Mesenchymal stem cell (in vitro differentiated cells and primary cell): Measurements from ENCODE around the gene GNAZ.

ENCODE experiments used
- DNase-seq: peaks from one replicate; pipeline ENCODE4 v3.0.0-alpha.2; 2013
- H2AFZ ChIP-seq: one replicate; pipeline ENCODE4 v1.6.1; 2013; ENCODE audit warnings: low read depth, mild to moderate bottlenecking, control low read depth, inconsistent platforms, low read length, moderate library complexity
- H2AK5ac ChIP-seq: 2 replicates; pipeline ENCODE4 v1.6.1; 2013; ENCODE audit warnings: low read length, moderate library complexity, mild to moderate bottlenecking, inconsistent platforms; ENCODE audit not compliant: severe bottlenecking
- H2BK120ac ChIP-seq: one replicate; pipeline ENCODE4 v1.6.1; 2013; ENCODE audit warnings: low read depth, mild to moderate bottlenecking, inconsistent platforms, low read length, moderate library complexity
- H2BK12ac ChIP-seq, 2 experiments: one replicate each; pipeline ENCODE4 v1.6.1; 2013; ENCODE audit warnings: inconsistent platforms in 2 of 2, low read length in 2 of 2, mild to moderate bottlenecking in 2 of 2, moderate library complexity in 2 of 2, control low read depth in 1 of 2
- H2BK15ac ChIP-seq: one replicate; pipeline ENCODE4 v1.6.1; 2013; ENCODE audit warnings: mild to moderate bottlenecking, low read depth, inconsistent platforms; ENCODE audit not compliant: poor library complexity, severe bottlenecking
- H2BK5ac ChIP-seq: 2 replicates; pipeline ENCODE4 v1.6.1; 2013; ENCODE audit warnings: low read depth, mild to moderate bottlenecking, low read length, control low read depth, inconsistent platforms; ENCODE audit not compliant: poor library complexity, severe bottlenecking
- H3K14ac ChIP-seq, 2 experiments: one replicate each; pipeline ENCODE4 v1.6.1; 2013; ENCODE audit warnings: inconsistent platforms in 2 of 2, low read length in 2 of 2, control low read depth in 1 of 2, mild to moderate bottlenecking in 1 of 2, moderate library complexity in 1 of 2
- H3K18ac ChIP-seq, 2 experiments: one replicate each; pipeline ENCODE4 v1.6.1; 2013; ENCODE audit warnings: inconsistent platforms in 2 of 2, low read length in 2 of 2, control low read depth in 1 of 2, low read depth in 1 of 2, mild to moderate bottlenecking in 1 of 2
- H3K23ac ChIP-seq, 2 experiments: one replicate each; pipeline ENCODE4 v1.6.1; 2013; ENCODE audit warnings: inconsistent platforms in 2 of 2, low read length in 2 of 2, mild to moderate bottlenecking in 2 of 2, moderate library complexity in 2 of 2, control low read depth in 1 of 2
- H3K27ac ChIP-seq: 2 replicates; pipeline ENCODE4 v1.5.1; 2013; ENCODE audit warnings: mild to moderate bottlenecking, moderate library complexity, low read length, control low read depth, inconsistent platforms; ENCODE audit not compliant: poor library complexity, severe bottlenecking
- H3K27me3 ChIP-seq, 2 experiments: 2 replicates each; pipeline versions ENCODE4 v1.6.1 to v1.7.0; 2013; ENCODE audit warnings: low read length in 2 of 2, mild to moderate bottlenecking in 2 of 2, moderate library complexity in 2 of 2, control low read depth in 1 of 2, inconsistent platforms in 1 of 2; ENCODE audit not compliant: control insufficient read depth in 1 of 2, insufficient read depth in 1 of 2
- H3K36me3 ChIP-seq, 2 experiments: 2 replicates each; pipeline versions ENCODE4 v1.6.1 to v1.7.0; 2013; ENCODE audit warnings: low read length in 2 of 2, control low read depth in 1 of 2, inconsistent platforms in 1 of 2, low read depth in 1 of 2, mild to moderate bottlenecking in 1 of 2; ENCODE audit not compliant: insufficient read depth in 2 of 2, control insufficient read depth in 1 of 2
- H3K4ac ChIP-seq, 2 experiments: one replicate each; pipeline ENCODE4 v1.6.1; 2013; ENCODE audit warnings: inconsistent platforms in 2 of 2, low read length in 2 of 2, mild to moderate bottlenecking in 2 of 2, moderate library complexity in 2 of 2, control low read depth in 1 of 2, low read depth in 1 of 2
- H3K4me1 ChIP-seq: 2 replicates; pipeline ENCODE4 v1.6.1; 2013; ENCODE audit warnings: low read depth, low read length, control low read depth; ENCODE audit not compliant: control insufficient read depth, insufficient read depth
- H3K4me2 ChIP-seq: 2 replicates; pipeline ENCODE4 v1.6.1; 2013; ENCODE audit warnings: low read length, mild to moderate bottlenecking, inconsistent platforms; ENCODE audit not compliant: poor library complexity, severe bottlenecking
- H3K4me3 ChIP-seq, 2 experiments: 2 replicates each; pipeline versions ENCODE4 v1.5.1 to v1.7.0; 2013; ENCODE audit warnings: low read length in 2 of 2, mild to moderate bottlenecking in 2 of 2, control low read depth in 1 of 2, low read depth in 1 of 2; ENCODE audit not compliant: insufficient read depth in 1 of 2
- H3K79me1 ChIP-seq: replicated peaks from 2 replicates; pipeline ENCODE4 v1.6.1; 2013; ENCODE audit warnings: mild to moderate bottlenecking, control low read depth, low read length, inconsistent platforms; ENCODE audit not compliant: poor library complexity, severe bottlenecking
- H3K9ac ChIP-seq: 2 replicates; pipeline ENCODE4 v1.7.0; 2013; ENCODE audit warnings: mild to moderate bottlenecking, low read length, moderate library complexity
- H3K9me3 ChIP-seq: 2 replicates; pipeline ENCODE4 v1.7.0; 2013; ENCODE audit warnings: mild to moderate bottlenecking, low read length; ENCODE audit not compliant: control insufficient read depth
- H4K8ac ChIP-seq: one replicate; pipeline ENCODE4 v1.6.1; 2013; ENCODE audit warnings: inconsistent platforms, mild to moderate bottlenecking, low read length, moderate library complexity
- H4K91ac ChIP-seq: one replicate; pipeline ENCODE4 v1.6.1; 2013; ENCODE audit warnings: mild to moderate bottlenecking, low read length, inconsistent platforms
- WGBS: methylation state at CpG from one replicate; pipeline ENCODE4 v1.1.7; 2013; ENCODE audit warnings: mixed read lengths; 5-methylcytosine and 5-hydroxymethylcytosine counted together

The GNAZ gene

GRCh38 chr22:23128269-23129108 lies 58.2 kb downstream of the GNAZ start:
- Histone ChIP-seq H3K9me3 (no peaks in the 10 kb centered on the region), H2AFZ (no peak overlapping the region), H2BK120ac (no peak overlapping the region), H3K27ac (no peak overlapping the region), H2BK5ac (no peak overlapping the region), H3K36me3 (no peaks in the 10 kb centered on the region), H2AK5ac (no peak overlapping the region), H3K23ac (no peak overlapping the region), H4K8ac (no peak overlapping the region), H3K79me1 (no peaks in the 10 kb centered on the region), H2BK15ac (no peak overlapping the region), H3K4me3 (no peak overlapping the region), H3K4ac (no peak overlapping the region), H3K18ac (no peak overlapping the region), H3K14ac (no peak overlapping the region), H3K27me3 (peaks cover 22 to 37% of the 10 kb centered on the region in 2 experiments), H2BK12ac (no peak overlapping the region), H3K4me1 (peaks cover 2% of the 10 kb centered on the region), H4K91ac (no peak overlapping the region), H3K9ac (no peak overlapping the region), H3K4me2 (no peak overlapping the region)
- 47% methylated on average over 14 of the region's 14 CpGs for WGBS
- DNase-seq = peak; percentile 55

GRCh38 chr22:23129149-23129548 lies 58.8 kb downstream of the GNAZ start:
- Histone ChIP-seq H3K9me3 (no peaks in the 10 kb centered on the region), H2BK12ac (no peak overlapping the region), H4K91ac (no peak overlapping the region), H2AK5ac (no peak overlapping the region), H2AFZ (no peak overlapping the region), H3K27me3 (peaks cover 22 to 37% of the 10 kb centered on the region in 2 experiments), H3K4me1 (peaks cover 2% of the 10 kb centered on the region), H3K27ac (no peak overlapping the region), H3K23ac (no peak overlapping the region), H3K18ac (no peak overlapping the region), H3K79me1 (no peaks in the 10 kb centered on the region), H4K8ac (no peak overlapping the region), H3K4me2 (no peak overlapping the region), H2BK120ac (no peak overlapping the region), H3K4me3 (no peak overlapping the region), H2BK5ac (no peak overlapping the region), H3K36me3 (no peaks in the 10 kb centered on the region), H3K4ac (no peak overlapping the region), H3K9ac (no peak overlapping the region), H2BK15ac (no peak overlapping the region), H3K14ac (no peak overlapping the region)
- 74% methylated on average over 8 of the region's 10 CpGs for WGBS
- DNase-seq = no peak

GRCh38 chr22:23130697-23131096 lies 60.4 kb downstream of the GNAZ start:
- H3K4me2 ChIP-seq = no peak overlapping the region
- H2AK5ac ChIP-seq = no peak overlapping the region

GRCh38 chr22:23131931-23132330 lies 61.6 kb downstream of the GNAZ start:
- Histone ChIP-seq H3K36me3 (no peaks in the 10 kb centered on the region), H3K4me2 (no peak overlapping the region), H3K79me1 (no peaks in the 10 kb centered on the region), H4K91ac (no peak overlapping the region), H2BK120ac (no peak overlapping the region), H2AK5ac (no peak overlapping the region), H3K14ac (no peak overlapping the region), H2BK15ac (no peak overlapping the region), H3K4me1 (peaks cover 2% of the 10 kb centered on the region), H3K27ac (no peak overlapping the region), H4K8ac (no peak overlapping the region), H2BK12ac (no peak overlapping the region), H2BK5ac (no peak overlapping the region), H3K9ac (no peak overlapping the region), H3K23ac (no peak overlapping the region), H3K9me3 (no peaks in the 10 kb centered on the region), H2AFZ (no peak overlapping the region), H3K27me3 (peaks cover 10 to 22% of the 10 kb centered on the region in 2 experiments), H3K4me3 (no peak overlapping the region), H3K18ac (no peak overlapping the region), H3K4ac (no peak overlapping the region)
- DNase-seq = no peak
- 82% methylated on average over 6 of the region's 6 CpGs for WGBS

More at GRCh38 chr22:23130697-23131096, 60.4 kb downstream of the GNAZ start:
- H3K18ac ChIP-seq = no peak overlapping the region
- no peak overlapping the region for H2BK5ac ChIP-seq
- H3K23ac ChIP-seq = no peak overlapping the region
- H3K4ac ChIP-seq = no peak overlapping the region
- H3K9ac ChIP-seq = no peak overlapping the region
- WGBS = 55% methylated on average over 3 of the region's 3 CpGs
- H3K36me3 ChIP-seq = no peaks in the 10 kb centered on the region
- H3K27me3 ChIP-seq = peaks cover 20 to 33% of the 10 kb centered on the region in 2 experiments
- H3K4me3 ChIP-seq = no peak overlapping the region
- H3K14ac ChIP-seq = no peak overlapping the region
- H4K8ac ChIP-seq = no peak overlapping the region
- no peak overlapping the region for H2AFZ ChIP-seq
- no peak overlapping the region for H3K27ac ChIP-seq
- no peaks in the 10 kb centered on the region for H3K9me3 ChIP-seq
- H2BK15ac ChIP-seq = no peak overlapping the region
- H3K4me1 ChIP-seq = peaks cover 2% of the 10 kb centered on the region
- no peaks in the 10 kb centered on the region for H3K79me1 ChIP-seq
- H4K91ac ChIP-seq = no peak overlapping the region
- H2BK120ac ChIP-seq = no peak overlapping the region
- no peak overlapping the region for H2BK12ac ChIP-seq
- no peak for DNase-seq
